ENCODE data around the gene CD151.

DNA sequence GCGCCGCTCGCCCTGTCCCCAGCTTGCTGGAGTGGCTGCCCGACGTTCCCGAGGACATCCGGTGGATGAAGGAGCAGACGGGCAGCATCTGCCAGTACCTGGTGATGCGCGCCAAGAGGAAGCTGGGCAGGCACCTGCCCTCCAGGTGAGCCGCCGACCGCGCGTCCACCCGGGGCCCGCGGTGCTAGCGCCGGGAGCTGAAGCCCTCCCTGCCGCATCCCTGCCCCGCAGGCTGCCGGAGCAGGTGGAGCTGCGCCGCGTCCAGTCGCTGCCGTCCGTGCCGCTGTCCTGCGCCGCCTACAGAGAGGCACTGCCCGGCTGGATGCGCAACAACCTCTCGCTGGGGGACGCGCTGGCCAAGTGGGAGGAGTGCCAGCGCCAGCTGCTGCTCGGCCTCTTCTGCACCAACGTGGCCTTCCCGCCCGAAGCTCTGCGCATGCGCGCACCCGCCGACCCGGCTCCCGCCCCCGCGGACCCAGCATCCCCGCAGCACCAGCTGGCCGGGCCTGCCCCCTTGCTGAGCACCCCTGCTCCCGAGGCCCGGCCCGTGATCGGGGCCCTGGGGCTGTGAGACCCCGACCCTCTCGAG is 8.4 kb upstream of the CD151 start:
- TF ChIP-seq POLR2A (IDR thresholded peaks at IDR 0.05; ENCODE audit: low read length) (no peak), GATA1 (IDR thresholded peaks at IDR 0.05; ENCODE audit: low read depth, low read length) (no peak)

All from erythroblast (primary cell).